ENCODE results near the gene ZNF750.

Gene ZNF750

DNA sequence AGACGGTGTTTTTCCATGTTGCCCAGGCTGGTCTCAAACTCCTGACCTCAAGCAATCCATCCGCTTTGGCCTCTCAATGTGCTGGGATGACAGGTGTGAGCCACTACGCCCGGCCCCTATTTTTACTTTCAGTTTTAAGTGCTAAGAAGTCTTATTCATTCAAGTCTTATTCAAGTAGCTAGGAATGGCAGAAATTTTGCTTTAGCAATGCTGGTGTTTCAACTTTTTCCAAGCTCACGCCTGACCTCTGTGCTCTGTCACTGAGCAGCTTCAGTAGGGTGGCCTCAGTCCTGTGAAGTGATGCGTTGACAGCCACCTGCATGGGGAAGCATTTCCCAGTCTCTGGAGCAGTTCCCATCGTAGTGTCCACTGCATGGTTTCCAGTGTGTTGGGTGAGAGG is 12.9 kb downstream of the ZNF750 start:
- no peak for DNase-seq (ENCODE audit: low read depth)
- Histone ChIP-seq H3K36me3 (ENCODE audit: control insufficient read depth, insufficient read depth, low read length, severe bottlenecking) (peaks cover 6% of the 10 kb centered on the region), H3K9me3 (ENCODE audit: control insufficient read depth, low read length) (no peaks in the 10 kb centered on the region), H3K4me1 (ENCODE audit: control insufficient read depth, insufficient read depth, low read length) (peaks cover 4% of the 10 kb centered on the region), H3K4me3 (ENCODE audit: low read length) (no peak overlapping the region), H3K27me3 (replicated peaks; ENCODE audit: control insufficient read depth, insufficient read depth, low read length) (no peaks in the 10 kb centered on the region), H3K9ac (ENCODE audit: low read length) (no peak overlapping the region)

DNA sequence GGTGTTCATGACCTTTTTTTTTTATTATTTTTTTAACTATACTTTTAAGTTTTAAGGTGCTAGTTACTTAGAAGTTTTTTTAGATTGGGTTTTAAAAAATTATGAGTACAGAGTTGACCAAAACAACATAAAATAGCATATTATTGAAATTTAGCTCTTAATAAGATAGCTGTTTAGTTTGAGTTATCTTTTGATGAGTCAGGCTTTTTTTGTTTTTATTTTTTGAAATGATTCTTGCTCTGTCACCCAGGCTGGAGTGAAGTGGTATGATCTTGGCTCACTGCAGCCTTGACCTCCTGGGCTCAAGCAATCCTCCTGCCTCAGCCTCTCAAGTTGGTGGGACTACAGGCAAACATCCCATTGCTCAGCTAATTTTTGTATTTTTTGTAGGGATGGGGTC is 13.6 kb downstream of the ZNF750 start:
- Histone ChIP-seq H3K27me3 (replicated peaks; ENCODE audit: control insufficient read depth, insufficient read depth, low read length) (no peaks in the 10 kb centered on the region), H3K4me3 (ENCODE audit: low read length) (no peak overlapping the region), H3K9me3 (ENCODE audit: control insufficient read depth, low read length) (no peaks in the 10 kb centered on the region), H3K4me1 (ENCODE audit: control insufficient read depth, insufficient read depth, low read length) (peaks cover 4% of the 10 kb centered on the region), H3K36me3 (ENCODE audit: control insufficient read depth, insufficient read depth, low read length, severe bottlenecking) (peaks cover 6% of the 10 kb centered on the region), H3K9ac (ENCODE audit: low read length) (no peak overlapping the region)
- DNase-seq (ENCODE audit: low read depth) = no peak

DNA sequence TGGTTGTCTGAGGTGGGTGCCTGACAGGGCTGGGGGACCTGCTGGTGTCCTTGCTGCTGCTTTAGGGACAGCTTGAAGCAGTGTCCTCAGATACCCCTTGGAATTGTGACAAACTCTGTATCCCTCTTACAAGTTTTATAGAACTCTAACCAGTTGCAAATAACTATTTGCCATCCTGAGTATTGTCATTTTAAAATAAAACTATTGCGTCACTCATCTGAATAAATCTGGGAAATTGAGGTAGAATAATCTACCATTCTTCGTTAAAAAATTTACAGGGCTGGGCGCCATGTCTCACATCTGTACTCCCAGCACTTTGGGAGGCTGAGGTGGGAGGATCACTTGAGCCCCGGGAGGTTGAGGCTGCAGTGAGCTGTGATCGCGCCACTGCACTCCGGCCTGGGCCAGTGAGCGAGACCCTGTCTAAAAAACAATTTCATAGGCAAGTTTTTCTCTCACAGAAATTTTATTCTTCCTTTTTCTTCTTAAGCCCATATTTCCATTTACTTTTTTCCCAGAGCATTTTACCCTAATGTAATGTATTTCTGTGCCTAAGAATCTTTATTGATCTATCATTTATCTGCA is 14.2 kb downstream of the ZNF750 start:
- no peak for DNase-seq (ENCODE audit: low read depth)
- Histone ChIP-seq H3K27me3 (replicated peaks; ENCODE audit: control insufficient read depth, insufficient read depth, low read length) (no peaks in the 10 kb centered on the region), H3K4me3 (ENCODE audit: low read length) (no peak overlapping the region), H3K9me3 (ENCODE audit: control insufficient read depth, low read length) (peaks cover 5% of the 10 kb centered on the region), H3K4me1 (ENCODE audit: control insufficient read depth, insufficient read depth, low read length) (peaks cover 4% of the 10 kb centered on the region), H3K9ac (ENCODE audit: low read length) (no peak overlapping the region), H3K36me3 (ENCODE audit: control insufficient read depth, insufficient read depth, low read length, severe bottlenecking) (peaks cover 6% of the 10 kb centered on the region)

DNA sequence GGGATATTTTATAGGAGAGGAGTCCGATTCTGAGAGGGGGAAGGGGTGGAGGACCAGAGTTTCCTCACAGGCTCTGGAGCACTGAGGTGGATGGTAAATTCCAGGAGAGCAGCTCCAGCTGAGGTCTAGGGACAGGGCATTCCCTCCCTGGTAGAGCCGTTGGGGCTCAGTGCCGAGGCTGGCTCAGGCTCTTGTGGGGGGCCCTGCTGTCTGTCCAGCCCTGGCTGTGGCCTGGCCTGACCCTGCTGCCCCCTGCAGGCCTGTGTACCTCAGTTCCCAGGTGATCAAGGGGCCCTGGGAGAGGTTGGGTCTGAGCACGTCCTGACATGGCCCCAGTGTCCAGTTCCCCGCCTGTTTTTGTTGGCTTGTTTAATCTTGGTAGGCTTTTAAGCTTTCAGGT is 16.8 kb downstream of the ZNF750 start:
- Histone ChIP-seq H3K4me1 (ENCODE audit: control insufficient read depth, insufficient read depth, low read length) (no peaks in the 10 kb centered on the region), H3K4me3 (ENCODE audit: low read length) (no peak overlapping the region), H3K36me3 (ENCODE audit: control insufficient read depth, insufficient read depth, low read length, severe bottlenecking) (peaks cover 11% of the 10 kb centered on the region), H3K9me3 (ENCODE audit: control insufficient read depth, low read length) (peaks cover 20% of the 10 kb centered on the region), H3K27me3 (replicated peaks; ENCODE audit: control insufficient read depth, insufficient read depth, low read length) (no peaks in the 10 kb centered on the region), H3K9ac (ENCODE audit: low read length) (no peak overlapping the region)
- DNase-seq (ENCODE audit: low read depth) = no peak

DNA sequence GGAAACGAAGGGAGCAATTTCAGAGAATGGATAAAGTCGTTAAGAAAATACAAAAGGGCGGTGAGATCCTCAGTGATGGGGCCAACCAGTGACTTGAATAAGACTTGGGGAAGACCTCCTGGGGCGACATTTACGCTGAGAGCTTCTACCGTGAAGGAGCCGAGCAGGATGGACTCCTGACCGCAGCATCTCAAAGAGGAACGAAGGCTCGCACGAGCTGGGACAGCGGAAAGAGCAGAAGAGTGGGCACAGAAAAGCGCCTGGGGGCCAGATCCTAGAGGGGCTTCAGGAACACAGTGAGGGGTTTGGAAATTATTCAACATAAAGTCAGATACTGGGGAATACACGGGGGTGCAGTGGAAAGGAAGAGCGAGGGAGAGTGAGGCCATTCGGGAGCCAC is 17.5 kb downstream of the ZNF750 start:
- peaks cover 20% of the 10 kb centered on the region for H3K9me3 ChIP-seq (ENCODE audit: control insufficient read depth, low read length)
- DNase-seq (ENCODE audit: low read depth) = no peak
- no peaks in the 10 kb centered on the region for H3K27me3 ChIP-seq (replicated peaks; ENCODE audit: control insufficient read depth, insufficient read depth, low read length)
- H3K4me1 ChIP-seq (ENCODE audit: control insufficient read depth, insufficient read depth, low read length) = no peaks in the 10 kb centered on the region
- no peak overlapping the region for H3K9ac ChIP-seq (ENCODE audit: low read length)
- H3K4me3 ChIP-seq (ENCODE audit: low read length) = no peak overlapping the region
- peaks cover 7% of the 10 kb centered on the region for H3K36me3 ChIP-seq (ENCODE audit: control insufficient read depth, insufficient read depth, low read length, severe bottlenecking)

DNA sequence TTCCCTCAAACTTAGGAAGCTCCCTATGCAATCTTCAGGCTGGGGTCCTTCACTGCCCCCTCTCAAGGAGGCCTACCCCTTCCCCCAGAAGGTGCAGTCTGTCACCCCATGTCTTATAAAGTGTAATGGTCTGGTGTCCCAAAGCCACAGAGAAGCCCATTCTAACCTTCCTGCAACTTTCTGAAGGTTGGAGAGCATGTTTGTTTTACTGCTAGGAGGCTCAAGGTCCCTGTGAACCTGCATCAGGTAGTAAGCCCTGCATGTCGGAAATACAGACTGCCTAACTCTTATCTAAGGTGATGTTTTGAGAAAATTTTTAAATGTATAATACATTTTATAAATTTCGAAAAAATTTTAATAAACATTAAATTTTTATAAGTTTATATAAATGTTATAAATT is 18.3 kb downstream of the ZNF750 start:
- H3K27me3 ChIP-seq (replicated peaks; ENCODE audit: control insufficient read depth, insufficient read depth, low read length) = no peaks in the 10 kb centered on the region
- peaks cover 6% of the 10 kb centered on the region for H3K36me3 ChIP-seq (ENCODE audit: control insufficient read depth, insufficient read depth, low read length, severe bottlenecking)
- peaks cover 20% of the 10 kb centered on the region for H3K9me3 ChIP-seq (ENCODE audit: control insufficient read depth, low read length)
- DNase-seq (ENCODE audit: low read depth) = no peak
- H3K9ac ChIP-seq (ENCODE audit: low read length) = no peak overlapping the region
- no peak overlapping the region for H3K4me3 ChIP-seq (ENCODE audit: low read length)
- no peaks in the 10 kb centered on the region for H3K4me1 ChIP-seq (ENCODE audit: control insufficient read depth, insufficient read depth, low read length)

DNA sequence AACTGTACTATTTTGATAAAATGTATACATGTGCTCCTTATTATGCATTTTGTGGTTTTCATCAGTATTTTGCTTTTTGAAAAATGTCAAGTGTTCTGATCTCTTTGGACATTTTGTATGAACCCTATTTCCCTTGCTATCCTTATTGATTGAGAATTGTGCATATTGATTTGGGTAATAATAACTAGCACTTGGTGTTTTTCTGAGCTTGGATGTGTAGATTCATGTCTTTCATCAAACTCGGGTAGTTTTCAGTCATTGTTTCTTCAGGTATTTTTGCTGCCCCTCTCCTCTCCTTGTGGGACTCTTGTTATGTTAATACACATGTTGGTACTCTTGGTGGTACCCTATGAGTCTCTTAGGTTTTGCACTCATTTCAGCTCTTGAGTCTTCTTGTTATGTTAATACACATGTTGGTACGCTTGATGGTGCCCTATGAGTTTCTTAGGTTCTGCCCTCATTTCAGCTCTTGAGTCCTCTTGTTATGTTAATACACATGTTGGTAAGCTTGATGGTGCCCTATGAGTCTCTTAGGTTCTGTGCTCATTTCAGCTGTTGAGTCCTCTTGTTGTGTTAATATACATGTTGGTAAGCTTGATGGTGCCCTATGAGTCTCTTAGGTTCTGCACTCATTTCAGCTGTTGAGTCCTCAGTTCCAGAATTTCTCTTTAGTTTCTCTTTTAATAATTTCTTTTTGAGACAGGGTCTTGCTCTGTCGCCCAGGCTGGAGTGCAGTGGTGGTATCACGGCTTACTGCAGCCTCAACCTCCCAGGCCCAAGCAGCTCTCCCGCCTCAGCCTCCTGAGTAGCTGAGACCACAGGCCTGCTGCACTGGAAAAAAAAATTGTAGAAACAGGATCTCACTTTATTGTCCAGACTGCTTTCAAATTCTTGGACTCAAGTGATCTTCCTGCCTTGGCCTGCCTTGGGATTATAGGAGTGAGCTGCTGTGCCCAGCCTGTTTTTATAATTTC is 19.3 kb downstream of the ZNF750 start:
- DNase-seq (ENCODE audit: low read depth) = no peak
- H3K36me3 ChIP-seq (ENCODE audit: control insufficient read depth, insufficient read depth, low read length, severe bottlenecking) = peaks cover 11% of the 10 kb centered on the region
- H3K9ac ChIP-seq (ENCODE audit: low read length) = no peak overlapping the region
- H3K9me3 ChIP-seq (ENCODE audit: control insufficient read depth, low read length) = peaks cover 20% of the 10 kb centered on the region
- H3K4me3 ChIP-seq (ENCODE audit: low read length) = no peak overlapping the region
- no peaks in the 10 kb centered on the region for H3K27me3 ChIP-seq (replicated peaks; ENCODE audit: control insufficient read depth, insufficient read depth, low read length)
- no peaks in the 10 kb centered on the region for H3K4me1 ChIP-seq (ENCODE audit: control insufficient read depth, insufficient read depth, low read length)

DNA sequence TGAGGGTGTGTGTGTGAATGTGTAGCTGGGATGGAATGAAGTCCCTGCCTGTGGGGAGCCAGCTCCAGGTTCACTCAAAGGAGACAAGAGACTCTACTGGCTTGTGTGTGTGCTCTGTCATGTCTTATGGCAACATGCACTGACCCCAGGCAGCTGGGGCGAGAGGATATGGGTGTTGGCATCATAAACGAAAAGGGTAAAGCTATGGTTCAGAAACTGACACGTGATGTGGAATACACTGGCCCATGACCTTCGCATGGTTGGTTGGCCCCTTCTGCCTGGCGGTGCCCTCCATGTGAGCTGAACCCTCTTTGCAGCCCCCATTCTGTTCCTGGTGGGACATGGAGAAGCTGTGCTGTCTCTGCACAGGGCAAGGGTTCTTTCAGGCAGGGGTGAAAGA is 21.9 kb downstream of the ZNF750 start:
- H3K4me1 ChIP-seq (ENCODE audit: control insufficient read depth, insufficient read depth, low read length) = no peaks in the 10 kb centered on the region
- H3K36me3 ChIP-seq (ENCODE audit: control insufficient read depth, insufficient read depth, low read length, severe bottlenecking) = peaks cover 19% of the 10 kb centered on the region
- no peaks in the 10 kb centered on the region for H3K27me3 ChIP-seq (replicated peaks; ENCODE audit: control insufficient read depth, insufficient read depth, low read length)
- DNase-seq (ENCODE audit: low read depth) = no peak
- H3K9me3 ChIP-seq (ENCODE audit: control insufficient read depth, low read length) = peaks cover 20% of the 10 kb centered on the region
- no peak overlapping the region for H3K9ac ChIP-seq (ENCODE audit: low read length)
- H3K4me3 ChIP-seq (ENCODE audit: low read length) = no peak overlapping the region

DNA sequence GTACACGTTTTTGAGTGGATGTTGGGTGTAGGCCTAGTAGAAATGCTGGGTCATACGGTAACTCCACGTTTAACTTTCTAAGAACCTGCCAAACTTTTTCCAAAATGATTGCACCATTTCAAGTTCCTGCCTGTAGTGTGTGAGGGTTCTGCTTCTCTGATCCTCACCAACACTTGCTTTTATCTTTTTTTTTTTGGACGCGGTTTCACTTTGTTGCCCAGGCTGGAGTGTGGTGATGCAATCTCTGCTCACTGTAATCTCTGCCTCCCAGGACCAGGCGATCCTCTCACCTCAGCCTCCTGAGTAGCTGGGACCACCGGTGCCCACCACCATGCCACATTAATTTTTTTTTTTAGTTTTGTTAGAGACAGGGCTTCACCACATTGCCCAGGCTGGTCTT is 23.5 kb downstream of the ZNF750 start:
- H3K27me3 ChIP-seq (replicated peaks; ENCODE audit: control insufficient read depth, insufficient read depth, low read length) = no peaks in the 10 kb centered on the region
- no peak overlapping the region for H3K9ac ChIP-seq (ENCODE audit: low read length)
- H3K4me3 ChIP-seq (ENCODE audit: low read length) = no peak overlapping the region
- peaks cover 20% of the 10 kb centered on the region for H3K9me3 ChIP-seq (ENCODE audit: control insufficient read depth, low read length)
- DNase-seq (ENCODE audit: low read depth) = no peak
- H3K4me1 ChIP-seq (ENCODE audit: control insufficient read depth, insufficient read depth, low read length) = no peaks in the 10 kb centered on the region
- peaks cover 22% of the 10 kb centered on the region for H3K36me3 ChIP-seq (ENCODE audit: control insufficient read depth, insufficient read depth, low read length, severe bottlenecking)

DNA sequence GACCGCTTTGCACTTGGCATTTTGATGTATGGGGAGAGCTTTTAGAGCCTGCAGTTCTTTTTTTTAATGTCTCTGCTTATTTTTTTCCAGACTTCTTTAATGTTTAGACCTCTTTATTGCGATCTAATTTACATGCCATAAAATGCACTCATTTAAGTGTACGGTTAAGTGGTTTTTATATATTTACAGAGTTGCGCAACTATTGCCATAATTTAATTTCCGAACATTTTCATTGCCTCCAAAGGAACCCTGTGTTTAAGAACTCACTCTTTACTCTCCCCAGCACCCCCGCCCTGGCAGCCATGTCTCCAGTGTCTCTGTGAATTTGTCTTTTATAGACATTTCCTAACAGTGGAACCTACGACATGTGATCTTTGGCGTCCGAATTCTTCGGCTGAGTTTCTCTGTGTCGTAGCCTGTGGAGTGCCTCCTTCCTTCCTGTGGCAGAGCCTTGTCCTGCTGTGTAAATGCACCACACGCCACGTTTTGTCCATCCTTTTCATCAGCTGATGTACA is 24.0 kb downstream of the ZNF750 start:
- Histone ChIP-seq H3K4me1 (ENCODE audit: control insufficient read depth, insufficient read depth, low read length) (no peaks in the 10 kb centered on the region), H3K36me3 (ENCODE audit: control insufficient read depth, insufficient read depth, low read length, severe bottlenecking) (peaks cover 25% of the 10 kb centered on the region), H3K27me3 (replicated peaks; ENCODE audit: control insufficient read depth, insufficient read depth, low read length) (no peaks in the 10 kb centered on the region), H3K9ac (ENCODE audit: low read length) (no peak overlapping the region), H3K4me3 (ENCODE audit: low read length) (no peak overlapping the region), H3K9me3 (ENCODE audit: control insufficient read depth, low read length) (peaks cover 17% of the 10 kb centered on the region)
- no peak for DNase-seq (ENCODE audit: low read depth)

DNA sequence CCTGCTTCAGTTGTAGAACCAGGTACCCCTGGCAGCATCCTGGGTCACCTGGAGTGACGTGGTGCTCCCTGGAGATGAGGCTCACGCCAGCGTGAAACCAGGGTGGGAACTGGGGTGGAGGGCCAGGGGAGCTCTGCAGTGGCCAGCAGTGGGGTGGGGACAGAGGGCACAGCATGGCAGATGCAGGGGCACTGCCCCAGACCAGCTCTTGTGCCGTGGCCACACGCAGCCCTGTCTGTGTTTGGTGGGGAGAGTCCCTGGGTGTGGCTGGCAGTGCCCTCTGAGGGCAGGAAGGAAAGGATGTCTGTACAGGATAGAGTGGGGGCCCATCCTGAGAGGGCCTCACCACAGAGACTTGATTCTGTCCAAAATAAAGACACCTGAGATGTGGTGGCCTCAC is 24.5 kb downstream of the ZNF750 start:
- H3K9me3 ChIP-seq (ENCODE audit: control insufficient read depth, low read length) = peaks cover 12% of the 10 kb centered on the region
- H3K4me1 ChIP-seq (ENCODE audit: control insufficient read depth, insufficient read depth, low read length) = no peaks in the 10 kb centered on the region
- H3K9ac ChIP-seq (ENCODE audit: low read length) = no peak overlapping the region
- H3K36me3 ChIP-seq (ENCODE audit: control insufficient read depth, insufficient read depth, low read length, severe bottlenecking) = peaks cover 28% of the 10 kb centered on the region
- H3K27me3 ChIP-seq (replicated peaks; ENCODE audit: control insufficient read depth, insufficient read depth, low read length) = no peaks in the 10 kb centered on the region
- DNase-seq (ENCODE audit: low read depth) = no peak
- H3K4me3 ChIP-seq (ENCODE audit: low read length) = no peak overlapping the region

Measured in adipocyte (in vitro differentiated cells).